Ovary (tissue), 3 donors: ENCODE data around the gene THAP5.

ENCODE experiments used
- EP300 ChIP-seq: sonication (generic); formaldehyde crosslinking; IDR thresholded peaks from one replicate; pipeline ENCODE4 v1.6.1; 2017; ENCODE audit warnings: antibody characterized with exemption
- POLR2A ChIP-seq: fragments of 450-650 bp; IDR thresholded peaks from one replicate; pipeline ENCODE4 v1.6.1; 2017; ENCODE audit warnings: antibody characterized with exemption, mild to moderate bottlenecking, moderate library complexity
- TF ChIP-seq, protein P1 (sequence below), 3 donors: fragments of 450-650 bp in 2 of 3; fragments of 200-600 bp in 1 of 3; IDR thresholded peaks; one replicate each; pipeline versions ENCODE4 v1.5.1 to v1.8.0; 2016 to 2022; ENCODE audit warnings: antibody characterized with exemption in 3 of 3, mild to moderate bottlenecking in 1 of 3
- donor health status: DM: no; HTN: no; CAD: no.

DNA sequence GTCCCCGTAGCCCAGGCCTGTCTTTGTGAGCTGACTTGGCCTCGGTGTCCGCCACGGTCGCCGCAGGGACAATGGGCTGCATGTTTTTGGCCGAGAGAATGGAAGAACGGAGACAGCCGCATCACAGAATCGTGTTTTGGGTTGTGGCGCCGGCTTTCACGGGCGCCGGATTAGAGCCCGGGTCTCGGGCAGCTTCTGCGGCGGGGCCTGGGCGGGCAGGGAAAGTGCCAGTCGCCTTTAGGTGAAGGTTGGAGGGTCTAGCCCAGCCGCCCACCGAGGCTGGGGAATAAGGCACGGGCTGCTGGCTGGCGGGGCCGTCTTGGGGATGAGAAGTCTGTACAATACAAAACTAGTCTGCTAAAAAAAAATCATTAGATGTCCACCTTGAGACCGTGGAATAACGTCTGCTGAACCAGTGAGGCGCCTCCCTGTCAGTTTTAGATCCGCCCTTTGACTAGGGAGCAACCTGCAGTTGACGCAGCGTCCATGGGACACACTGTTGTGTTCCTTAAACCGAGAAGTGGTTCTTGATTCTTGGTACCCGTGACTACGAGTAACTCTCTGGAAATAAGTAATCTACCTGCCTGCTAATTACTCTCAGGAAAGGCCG, 745 bp upstream of the THAP5 start:
- TF ChIP-seq POLR2A (no peak), EP300 (no peak)
- TF ChIP-seq, protein P1, sequence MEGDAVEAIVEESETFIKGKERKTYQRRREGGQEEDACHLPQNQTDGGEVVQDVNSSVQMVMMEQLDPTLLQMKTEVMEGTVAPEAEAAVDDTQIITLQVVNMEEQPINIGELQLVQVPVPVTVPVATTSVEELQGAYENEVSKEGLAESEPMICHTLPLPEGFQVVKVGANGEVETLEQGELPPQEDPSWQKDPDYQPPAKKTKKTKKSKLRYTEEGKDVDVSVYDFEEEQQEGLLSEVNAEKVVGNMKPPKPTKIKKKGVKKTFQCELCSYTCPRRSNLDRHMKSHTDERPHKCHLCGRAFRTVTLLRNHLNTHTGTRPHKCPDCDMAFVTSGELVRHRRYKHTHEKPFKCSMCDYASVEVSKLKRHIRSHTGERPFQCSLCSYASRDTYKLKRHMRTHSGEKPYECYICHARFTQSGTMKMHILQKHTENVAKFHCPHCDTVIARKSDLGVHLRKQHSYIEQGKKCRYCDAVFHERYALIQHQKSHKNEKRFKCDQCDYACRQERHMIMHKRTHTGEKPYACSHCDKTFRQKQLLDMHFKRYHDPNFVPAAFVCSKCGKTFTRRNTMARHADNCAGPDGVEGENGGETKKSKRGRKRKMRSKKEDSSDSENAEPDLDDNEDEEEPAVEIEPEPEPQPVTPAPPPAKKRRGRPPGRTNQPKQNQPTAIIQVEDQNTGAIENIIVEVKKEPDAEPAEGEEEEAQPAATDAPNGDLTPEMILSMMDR (IDR thresholded peaks at IDR 0.05): no peak
